Measurements from ENCODE around the gene TCF21.
"Not testable (repeated sequence)": the region's sequence is repeated elsewhere in the genome, so short reads cannot be mapped to it uniquely, and the experiment has no call there.

The TCF21 gene

DNA sequence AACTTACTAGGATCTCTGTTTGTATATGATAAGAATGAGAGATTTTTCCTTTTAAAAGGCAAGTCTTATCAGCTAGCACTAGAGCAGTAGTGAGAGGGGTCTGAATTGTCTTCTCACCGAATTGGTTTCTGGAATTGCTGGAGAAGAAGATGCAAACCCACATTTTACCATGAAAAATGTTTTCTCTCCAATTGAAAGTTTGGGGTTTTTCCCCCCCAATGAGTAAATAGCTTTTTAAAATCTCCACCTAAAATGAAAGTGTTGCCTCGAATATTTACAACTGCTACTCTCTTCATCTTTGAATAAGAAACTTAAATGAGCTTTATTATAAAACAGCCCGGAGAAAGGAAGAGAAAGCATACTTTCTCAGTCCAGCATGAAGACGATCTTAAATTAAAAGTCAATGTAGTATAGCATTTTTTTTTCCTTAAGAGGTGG, 1.8 kb downstream of the TCF21 start:
- DNase-seq = no peak

DNA sequence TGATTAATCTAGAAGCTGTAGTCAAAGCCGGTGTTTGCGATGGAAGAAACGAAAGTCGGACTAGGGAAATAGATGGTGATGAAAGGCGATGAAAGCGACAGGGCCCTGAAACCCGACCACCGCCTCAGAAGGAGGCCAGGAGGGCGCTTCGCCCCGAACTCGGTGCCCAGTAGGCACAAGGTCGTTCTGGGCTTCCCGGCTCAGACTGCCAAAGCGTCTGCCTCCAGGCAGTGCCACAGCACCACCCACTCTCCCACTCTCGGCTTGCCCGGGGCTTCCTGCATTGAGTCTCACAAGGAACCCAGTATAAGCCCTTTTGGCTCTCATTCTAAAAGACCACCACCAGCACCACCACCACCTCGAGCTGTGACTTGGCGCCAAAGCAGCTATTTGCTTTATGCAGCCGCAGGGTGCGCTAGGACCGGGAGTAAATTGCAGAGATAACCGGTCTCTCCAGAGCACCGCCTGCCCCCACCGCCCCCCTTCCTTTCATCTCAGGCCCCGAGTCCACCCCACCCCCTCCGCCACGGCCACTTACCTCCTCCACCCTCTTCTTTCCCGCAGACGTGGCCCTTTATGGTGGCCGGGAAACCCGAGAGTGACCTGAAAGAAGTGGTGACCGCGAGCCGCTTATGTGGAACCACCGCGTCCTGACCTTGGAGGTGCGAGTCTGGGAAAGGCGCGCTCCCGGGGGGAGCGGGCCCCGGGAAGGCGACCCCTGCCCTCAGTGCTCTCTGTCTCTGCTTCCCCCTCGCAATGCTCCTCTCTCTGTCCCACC, 2.4 kb downstream of the TCF21 start:
- peak; percentile 15 for DNase-seq

DNA sequence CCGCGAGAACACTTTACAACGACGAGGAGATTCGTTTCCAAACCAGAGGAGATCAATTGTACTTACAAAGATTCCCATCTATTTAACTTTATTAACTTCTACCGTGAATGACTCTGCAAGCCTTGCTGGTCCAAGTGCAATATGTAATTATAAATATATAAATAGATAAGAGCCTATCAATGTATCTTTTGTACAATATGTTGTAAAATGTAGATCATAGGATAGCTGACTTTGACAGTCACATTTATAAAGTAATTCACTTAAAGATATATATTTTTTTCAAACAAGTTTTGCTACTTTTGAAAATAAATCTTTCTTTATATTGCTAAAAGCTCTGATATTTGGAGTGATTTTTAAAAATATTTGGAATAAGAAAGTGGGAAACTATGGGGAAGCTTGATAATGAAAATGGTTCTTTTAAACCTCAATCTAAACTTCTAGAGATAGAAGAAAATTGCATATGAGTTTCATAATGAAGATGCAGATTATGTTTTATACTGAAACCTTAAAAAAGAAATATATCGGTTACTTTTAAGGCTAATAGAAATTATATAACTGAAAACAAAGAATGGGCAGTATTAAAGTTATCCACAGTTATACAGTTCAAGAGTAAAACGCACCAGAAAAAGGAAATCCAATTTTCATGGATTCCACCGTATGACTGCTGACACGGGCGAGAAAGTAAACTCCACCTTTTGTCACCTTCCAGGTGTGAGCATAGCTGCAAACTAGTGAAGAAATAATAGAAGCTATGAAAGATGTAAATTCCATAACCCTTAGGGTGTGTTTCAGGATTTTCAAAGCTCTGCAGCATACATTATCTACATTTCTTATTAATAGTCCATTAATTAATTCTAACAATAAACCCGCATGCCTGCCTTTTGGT, 3.3 kb downstream of the TCF21 start:
- DNase-seq = no peak

DNA sequence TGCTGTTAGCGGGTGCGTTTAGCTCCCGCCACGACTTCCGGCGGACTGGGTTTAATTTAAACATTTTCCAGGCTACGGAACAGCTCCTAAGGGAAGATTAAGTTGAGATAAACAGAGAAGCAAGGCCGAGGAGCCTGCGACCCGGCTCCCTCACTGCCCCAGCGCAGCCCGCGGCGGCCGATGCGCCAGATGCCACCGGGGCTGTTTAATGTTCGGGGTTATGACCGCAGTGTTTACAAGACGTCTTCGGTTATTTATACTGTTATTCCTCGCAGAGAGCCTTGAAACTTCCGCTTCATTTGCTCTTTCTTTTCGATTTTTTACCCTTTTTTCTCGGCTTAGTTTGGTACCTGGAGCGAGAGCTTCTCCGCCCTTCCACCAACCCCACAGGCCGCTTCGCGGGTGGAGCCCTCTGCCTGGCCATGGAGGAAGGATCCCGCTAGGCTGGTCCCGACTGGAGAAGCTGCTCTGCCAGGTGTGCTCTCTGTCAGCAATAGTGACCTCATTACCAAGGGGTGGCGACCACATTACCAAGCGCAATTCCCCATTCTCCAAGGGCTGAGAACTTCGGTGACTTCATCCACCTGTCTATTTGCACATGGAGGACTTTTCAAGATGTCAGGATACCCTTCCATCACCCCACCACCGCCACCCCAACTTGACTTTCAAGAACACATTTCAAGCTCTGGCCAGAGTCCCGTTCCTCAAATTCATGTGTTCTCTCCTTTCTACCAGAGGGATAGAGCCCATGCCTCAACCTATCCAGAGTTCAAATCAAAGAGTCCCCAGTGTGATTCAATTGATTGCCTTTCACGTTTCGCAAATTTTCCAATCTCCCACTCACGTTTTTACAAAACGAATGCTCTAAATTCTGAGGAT, 4.1 kb downstream of the TCF21 start:
- DNase-seq = no peak

- DNase-seq = no peak
Observed at GRCh38 chr6:133893946-133894345, 5.0 kb downstream of the TCF21 start.

DNA sequence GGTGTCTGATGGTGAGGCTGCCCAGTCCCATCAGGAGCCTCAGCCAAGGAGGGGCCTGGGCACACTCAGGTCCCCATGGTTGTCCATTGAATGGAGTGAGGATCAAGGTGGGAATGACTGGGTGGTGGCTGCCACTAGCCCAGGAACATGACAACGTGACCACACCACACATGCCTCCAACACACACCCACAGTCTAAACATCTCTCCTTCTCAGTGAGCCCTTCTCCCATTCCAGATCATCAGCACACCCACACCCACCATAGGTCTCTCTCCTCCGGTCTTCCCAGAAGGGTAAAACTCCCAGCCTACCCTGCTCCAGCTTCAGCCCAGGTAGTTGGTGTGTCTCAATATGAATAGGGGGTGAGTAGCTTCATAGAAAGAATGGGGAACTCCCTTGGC, 5.5 kb downstream of the TCF21 start:
- DNase-seq = no peak

DNA sequence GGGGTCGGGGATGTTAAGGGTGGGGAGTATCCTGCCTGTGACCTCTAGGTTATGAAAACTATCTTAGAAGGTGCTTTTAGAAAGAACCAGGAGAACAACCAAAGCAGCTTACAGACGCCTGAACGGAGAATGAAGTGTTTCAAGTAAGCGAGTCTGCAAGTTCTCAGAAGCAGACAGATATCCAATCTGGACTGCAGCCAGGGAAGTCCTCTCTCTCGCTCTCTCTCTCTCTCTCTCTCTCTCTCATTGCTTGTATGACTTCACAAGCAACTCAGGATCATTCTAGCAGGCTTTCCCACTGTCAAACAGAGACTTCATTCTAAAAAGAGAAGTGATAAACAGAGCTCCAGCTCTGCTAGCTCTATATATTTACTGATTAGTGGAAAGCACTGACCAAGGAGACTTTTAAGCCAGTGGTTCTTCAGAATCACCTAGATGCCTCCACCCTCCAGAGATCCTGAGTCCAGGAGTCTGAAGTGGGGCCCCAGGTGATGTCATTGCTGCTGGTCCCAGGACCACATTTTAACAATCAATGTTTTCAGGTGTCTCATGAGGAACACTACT, 6.0 kb downstream of the TCF21 start:
- DNase-seq = no peak

- no peak for DNase-seq
Observed at GRCh38 chr6:133895573-133896343, 6.8 kb downstream of the TCF21 start.

- DNase-seq = no peak
Observed at GRCh38 chr6:133896344-133896721, 7.4 kb downstream of the TCF21 start.

- no peak for DNase-seq
Observed at GRCh38 chr6:133898263-133898662, 9.3 kb downstream of the TCF21 start.

GRCh38 chr6:133899556-133899955, 10.6 kb downstream of the TCF21 start:
- no peak for DNase-seq

- no peak for DNase-seq
Observed at GRCh38 chr6:133903855-133904254, 14.9 kb downstream of the TCF21 start.

DNA sequence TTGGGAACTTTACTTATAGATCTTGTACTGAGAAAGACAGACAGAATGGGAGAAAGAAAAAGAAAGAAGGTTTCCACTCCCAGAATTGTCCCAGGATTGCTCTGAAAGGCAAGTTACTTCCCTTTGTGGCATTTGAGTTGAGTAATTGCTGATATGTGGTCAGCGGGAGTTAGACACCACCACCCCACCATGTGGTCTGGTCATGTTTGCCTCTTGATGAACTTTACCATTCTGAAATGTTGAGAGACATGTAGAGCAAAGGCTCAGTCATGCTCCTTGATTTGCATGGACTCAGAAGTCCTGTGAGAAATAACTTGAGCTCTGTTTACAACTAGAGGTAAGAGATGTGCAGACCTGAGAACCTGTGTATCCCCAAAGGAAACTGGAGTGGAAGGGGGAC, 17.1 kb downstream of the TCF21 start:
- DNase-seq = no peak

- peak; percentile 73 for DNase-seq
Observed at GRCh38 chr6:133916650-133917151, 27.8 kb downstream of the TCF21 start.

DNA sequence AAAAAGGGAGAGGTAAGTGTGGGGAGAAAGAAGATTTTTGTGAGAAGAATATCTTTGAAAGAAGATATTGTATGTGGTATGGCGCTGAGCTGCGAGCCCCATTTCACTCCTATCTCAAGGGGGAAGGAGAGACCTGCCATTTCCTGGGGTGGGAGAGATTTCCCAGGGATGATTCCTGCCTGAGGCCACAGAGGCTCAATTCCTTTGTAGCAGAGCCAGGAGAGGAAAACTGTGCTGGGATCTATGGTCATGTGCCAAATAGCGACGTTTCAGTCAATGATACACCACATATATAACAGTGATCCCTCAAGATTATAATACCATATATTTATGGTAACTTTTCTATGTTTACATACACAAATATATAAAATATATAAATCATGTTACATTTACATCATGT, 28.9 kb downstream of the TCF21 start:
- DNase-seq = no peak

- no peak for DNase-seq
Observed at GRCh38 chr6:133918208-133918930, 29.5 kb downstream of the TCF21 start.

DNA sequence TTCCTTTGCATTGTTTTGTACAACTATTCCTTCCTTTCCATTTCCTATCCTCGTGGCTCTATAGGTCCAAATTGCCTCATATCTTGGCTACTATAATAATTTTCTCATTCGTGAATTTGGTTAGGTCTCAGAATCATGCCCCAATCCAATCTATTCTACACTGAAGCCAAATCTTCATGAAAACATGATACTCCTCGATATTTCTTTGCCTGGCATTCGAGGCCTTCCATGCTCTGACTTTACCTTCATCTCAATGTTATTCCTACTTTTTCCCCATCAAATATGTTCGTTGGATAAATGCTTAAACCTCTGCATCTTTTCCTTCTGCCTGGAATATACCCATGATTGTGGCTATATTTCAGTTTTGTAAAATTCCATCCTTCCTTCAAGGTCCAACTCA, 30.4 kb downstream of the TCF21 start:
- no peak for DNase-seq

- peak; percentile 68 for DNase-seq
Observed at GRCh38 chr6:133921249-133921859, 32.4 kb downstream of the TCF21 start.

- DNase-seq = peak; percentile 52
Observed at GRCh38 chr6:133923938-133924593, 35.2 kb downstream of the TCF21 start.

DNA sequence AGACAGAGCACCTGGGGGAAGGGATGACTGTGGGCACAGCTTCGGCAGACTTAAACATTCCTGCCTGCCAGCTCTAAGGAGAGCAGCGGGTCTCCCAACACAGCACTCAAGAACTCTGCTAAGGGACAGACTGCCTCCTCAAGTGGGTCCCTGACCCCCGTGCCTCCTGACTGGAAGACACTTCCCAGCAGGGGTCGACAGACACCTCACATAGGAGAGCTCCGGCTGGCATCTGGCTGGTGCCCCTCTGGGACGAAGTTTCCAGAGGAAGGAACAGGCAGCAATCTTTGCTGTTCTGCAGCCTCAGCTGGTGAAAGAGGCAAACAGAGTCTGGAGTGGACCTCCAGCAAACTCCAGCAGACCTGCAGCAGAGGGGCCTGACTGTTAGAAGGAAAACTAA, 42.3 kb downstream of the TCF21 start:
- not testable (repeated sequence) for DNase-seq

All from activated naive CD4-positive, alpha-beta T cell treated with anti-CD3 and anti-CD28 coated beads, Interleukin-2, amount 50 U/mL, for 16 hours (primary cell).